ENCODE measurements around the gene CHFR. TPM values are rescaled to one million over a fixed set of nuclear protein-coding genes. Genes with fewer than 3 reads are reported as not detected.
A peak's percentile ranks its signal among the peaks of the same experiment; 100 is the strongest.

Gene CHFR
- total and polyA plus RNA-seq, 9 of the 15 experiments (the other 6 are each of a cell fraction or from before 2014, with no cell fraction given) = 0.61 to 33.9 (median 19.3) TPM

DNA sequence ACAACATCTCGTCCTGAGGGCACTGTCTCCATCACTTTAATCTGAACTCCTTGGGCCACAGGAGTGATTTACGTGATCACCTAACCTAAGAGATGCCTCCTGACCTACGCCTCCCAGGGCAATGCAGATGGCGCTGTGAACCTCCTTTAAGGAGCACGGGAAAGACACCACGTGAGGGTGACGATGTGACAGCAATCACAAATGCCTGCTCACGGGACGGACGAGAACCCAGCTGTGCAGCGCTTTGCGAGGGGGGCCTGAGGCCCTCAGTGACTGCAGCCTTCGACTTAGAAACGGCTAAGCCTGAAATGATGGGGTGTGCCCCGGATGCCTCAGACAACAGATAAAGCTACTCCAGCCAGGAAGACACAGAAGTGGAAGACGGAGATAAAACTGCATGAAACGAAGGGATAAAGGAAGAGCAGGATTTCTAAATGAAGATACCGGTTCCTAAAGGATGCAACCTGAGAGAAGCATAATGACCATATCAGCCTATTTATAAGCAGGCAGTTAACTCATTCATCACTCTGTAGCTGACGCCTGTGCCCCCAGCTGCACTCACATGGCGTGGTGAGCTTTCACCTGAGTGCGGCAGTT is 44.9 kb downstream of the CHFR start (continued):
- TF ChIP-seq, protein P1, sequence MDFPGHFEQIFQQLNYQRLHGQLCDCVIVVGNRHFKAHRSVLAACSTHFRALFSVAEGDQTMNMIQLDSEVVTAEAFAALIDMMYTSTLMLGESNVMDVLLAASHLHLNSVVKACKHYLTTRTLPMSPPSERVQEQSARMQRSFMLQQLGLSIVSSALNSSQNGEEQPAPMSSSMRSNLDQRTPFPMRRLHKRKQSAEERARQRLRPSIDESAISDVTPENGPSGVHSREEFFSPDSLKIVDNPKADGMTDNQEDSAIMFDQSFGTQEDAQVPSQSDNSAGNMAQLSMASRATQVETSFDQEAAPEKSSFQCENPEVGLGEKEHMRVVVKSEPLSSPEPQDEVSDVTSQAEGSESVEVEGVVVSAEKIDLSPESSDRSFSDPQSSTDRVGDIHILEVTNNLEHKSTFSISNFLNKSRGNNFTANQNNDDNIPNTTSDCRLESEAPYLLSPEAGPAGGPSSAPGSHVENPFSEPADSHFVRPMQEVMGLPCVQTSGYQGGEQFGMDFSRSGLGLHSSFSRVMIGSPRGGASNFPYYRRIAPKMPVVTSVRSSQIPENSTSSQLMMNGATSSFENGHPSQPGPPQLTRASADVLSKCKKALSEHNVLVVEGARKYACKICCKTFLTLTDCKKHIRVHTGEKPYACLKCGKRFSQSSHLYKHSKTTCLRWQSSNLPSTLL (IDR thresholded peaks at IDR 0.05) = no peak
- TF ChIP-seq, protein P2, sequence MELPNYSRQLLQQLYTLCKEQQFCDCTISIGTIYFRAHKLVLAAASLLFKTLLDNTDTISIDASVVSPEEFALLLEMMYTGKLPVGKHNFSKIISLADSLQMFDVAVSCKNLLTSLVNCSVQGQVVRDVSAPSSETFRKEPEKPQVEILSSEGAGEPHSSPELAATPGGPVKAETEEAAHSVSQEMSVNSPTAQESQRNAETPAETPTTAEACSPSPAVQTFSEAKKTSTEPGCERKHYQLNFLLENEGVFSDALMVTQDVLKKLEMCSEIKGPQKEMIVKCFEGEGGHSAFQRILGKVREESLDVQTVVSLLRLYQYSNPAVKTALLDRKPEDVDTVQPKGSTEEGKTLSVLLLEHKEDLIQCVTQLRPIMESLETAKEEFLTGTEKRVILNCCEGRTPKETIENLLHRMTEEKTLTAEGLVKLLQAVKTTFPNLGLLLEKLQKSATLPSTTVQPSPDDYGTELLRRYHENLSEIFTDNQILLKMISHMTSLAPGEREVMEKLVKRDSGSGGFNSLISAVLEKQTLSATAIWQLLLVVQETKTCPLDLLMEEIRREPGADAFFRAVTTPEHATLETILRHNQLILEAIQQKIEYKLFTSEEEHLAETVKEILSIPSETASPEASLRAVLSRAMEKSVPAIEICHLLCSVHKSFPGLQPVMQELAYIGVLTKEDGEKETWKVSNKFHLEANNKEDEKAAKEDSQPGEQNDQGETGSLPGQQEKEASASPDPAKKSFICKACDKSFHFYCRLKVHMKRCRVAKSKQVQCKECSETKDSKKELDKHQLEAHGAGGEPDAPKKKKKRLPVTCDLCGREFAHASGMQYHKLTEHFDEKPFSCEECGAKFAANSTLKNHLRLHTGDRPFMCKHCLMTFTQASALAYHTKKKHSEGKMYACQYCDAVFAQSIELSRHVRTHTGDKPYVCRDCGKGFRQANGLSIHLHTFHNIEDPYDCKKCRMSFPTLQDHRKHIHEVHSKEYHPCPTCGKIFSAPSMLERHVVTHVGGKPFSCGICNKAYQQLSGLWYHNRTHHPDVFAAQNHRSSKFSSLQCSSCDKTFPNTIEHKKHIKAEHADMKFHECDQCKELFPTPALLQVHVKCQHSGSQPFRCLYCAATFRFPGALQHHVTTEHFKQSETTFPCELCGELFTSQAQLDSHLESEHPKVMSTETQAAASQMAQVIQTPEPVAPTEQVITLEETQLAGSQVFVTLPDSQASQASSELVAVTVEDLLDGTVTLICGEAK (IDR thresholded peaks at IDR 0.05) = no peak
- TF ChIP-seq, protein P2 (CRISPR knock-in tag; IDR thresholded peaks at IDR 0.05) = no peak
- no peak for TF ChIP-seq ZNF707 (CRISPR knock-in tag; conservative IDR thresholded peaks at IDR 0.05)
- no peak for TF ChIP-seq RBM34 (IDR thresholded peaks at IDR 0.05; ENCODE audit: borderline replicate concordance, insufficient read depth, low read length)
- no peak for TF ChIP-seq ZNF274 (IDR thresholded peaks at IDR 0.05; ENCODE audit: borderline replicate concordance, low read depth, low read length)
- no peak for TF ChIP-seq SNRNP70 (optimal IDR thresholded peaks at IDR 0.05; ENCODE audit: low read depth, low read length)
- no peak for TF ChIP-seq CC2D1A (IDR thresholded peaks at IDR 0.05)
- TF ChIP-seq, protein P3, sequence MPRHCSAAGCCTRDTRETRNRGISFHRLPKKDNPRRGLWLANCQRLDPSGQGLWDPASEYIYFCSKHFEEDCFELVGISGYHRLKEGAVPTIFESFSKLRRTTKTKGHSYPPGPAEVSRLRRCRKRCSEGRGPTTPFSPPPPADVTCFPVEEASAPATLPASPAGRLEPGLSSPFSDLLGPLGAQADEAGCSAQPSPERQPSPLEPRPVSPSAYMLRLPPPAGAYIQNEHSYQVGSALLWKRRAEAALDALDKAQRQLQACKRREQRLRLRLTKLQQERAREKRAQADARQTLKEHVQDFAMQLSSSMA (CRISPR knock-in tag; IDR thresholded peaks at IDR 0.05) = no peak
- no peak for TF ChIP-seq ZNF263 (CRISPR knock-in tag; IDR thresholded peaks at IDR 0.05; ENCODE audit: borderline replicate concordance)
- TF ChIP-seq TCF7 (IDR thresholded peaks at IDR 0.05; ENCODE audit: borderline replicate concordance) = no peak
- no peak for TF ChIP-seq GATAD2A (IDR thresholded peaks at IDR 0.05)
- TF ChIP-seq, protein P4, sequence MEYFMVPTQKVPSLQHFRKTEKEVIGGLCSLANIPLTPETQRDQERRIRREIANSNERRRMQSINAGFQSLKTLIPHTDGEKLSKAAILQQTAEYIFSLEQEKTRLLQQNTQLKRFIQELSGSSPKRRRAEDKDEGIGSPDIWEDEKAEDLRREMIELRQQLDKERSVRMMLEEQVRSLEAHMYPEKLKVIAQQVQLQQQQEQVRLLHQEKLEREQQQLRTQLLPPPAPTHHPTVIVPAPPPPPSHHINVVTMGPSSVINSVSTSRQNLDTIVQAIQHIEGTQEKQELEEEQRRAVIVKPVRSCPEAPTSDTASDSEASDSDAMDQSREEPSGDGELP (CRISPR knock-in tag; IDR thresholded peaks at IDR 0.05; ENCODE audit: borderline replicate concordance) = peak; percentile 83
- TF ChIP-seq L3MBTL2 (IDR thresholded peaks at IDR 0.05) = peak; percentile 17; the same call in 1 of the 2 replicates
- no peak for TF ChIP-seq RNF2 (IDR thresholded peaks at IDR 0.05)
- TF ChIP-seq THRAP3 (IDR thresholded peaks at IDR 0.05; ENCODE audit: borderline replicate concordance) = no peak

Data from K562 (cell line).